ENCODE measurements around the gene TBC1D24.

The TBC1D24 gene

GRCh38 chr16:2487903-2488531, 13.1 kb downstream of the TBC1D24 start:
- H3K36me3 ChIP-seq (ENCODE audit: control insufficient read depth in 1 of 2, insufficient read depth in 2 of 2, low read depth in 1 of 2, low read length in 2 of 2) = peaks cover 3 to 23% of the 10 kb centered on the region in 2 experiments
- no peak overlapping the region for H3K23ac ChIP-seq (ENCODE audit: low read length in 2 of 2)
- H2AK5ac ChIP-seq (ENCODE audit: low read length, severe bottlenecking) = no peak overlapping the region
- H3K4me3 ChIP-seq (ENCODE audit: insufficient read depth in 1 of 2, low read depth in 1 of 2, low read length in 2 of 2) = no peak overlapping the region
- H3K4me1 ChIP-seq (ENCODE audit: control insufficient read depth, insufficient read depth, low read depth, low read length) = peaks cover 27% of the 10 kb centered on the region
- H2BK5ac ChIP-seq (ENCODE audit: low read depth, low read length, poor library complexity, severe bottlenecking) = no peak overlapping the region
- H2BK12ac ChIP-seq (ENCODE audit: low read length in 2 of 2) = no peak overlapping the region
- no peak overlapping the region for H4K8ac ChIP-seq (ENCODE audit: low read length)
- H4K91ac ChIP-seq (ENCODE audit: low read length) = peak overlapping the region; percentile 52
- no peaks in the 10 kb centered on the region for H3K27me3 ChIP-seq (ENCODE audit: control insufficient read depth in 1 of 2, insufficient read depth in 1 of 2, low read length in 2 of 2)
- H3K27ac ChIP-seq (ENCODE audit: low read length, poor library complexity, severe bottlenecking) = no peak overlapping the region
- H2BK15ac ChIP-seq (ENCODE audit: low read depth, poor library complexity, severe bottlenecking) = no peak overlapping the region
- peak overlapping the region in 1 of 2 experiments; percentile 1 for H3K4ac ChIP-seq (ENCODE audit: low read depth in 1 of 2, low read length in 2 of 2)
- H3K9ac ChIP-seq (ENCODE audit: low read length) = no peak overlapping the region
- no peak overlapping the region for H2BK120ac ChIP-seq (ENCODE audit: low read depth, low read length)
- no peak overlapping the region for H3K18ac ChIP-seq (ENCODE audit: low read depth in 1 of 2, low read length in 2 of 2)
- H3K4me2 ChIP-seq (ENCODE audit: low read length, poor library complexity, severe bottlenecking) = no peak overlapping the region
- no peaks in the 10 kb centered on the region for H3K9me3 ChIP-seq (ENCODE audit: control insufficient read depth, low read length)
- DNase-seq = no peak
- H3K79me1 ChIP-seq (replicated peaks; ENCODE audit: low read length, poor library complexity, severe bottlenecking) = peaks cover 47% of the 10 kb centered on the region
- no peak overlapping the region for H3K14ac ChIP-seq (ENCODE audit: low read length in 2 of 2)
- H2AFZ ChIP-seq (ENCODE audit: low read depth, low read length) = no peak overlapping the region
- WGBS = 81% methylated on average over 11 of the region's 15 CpGs

DNA sequence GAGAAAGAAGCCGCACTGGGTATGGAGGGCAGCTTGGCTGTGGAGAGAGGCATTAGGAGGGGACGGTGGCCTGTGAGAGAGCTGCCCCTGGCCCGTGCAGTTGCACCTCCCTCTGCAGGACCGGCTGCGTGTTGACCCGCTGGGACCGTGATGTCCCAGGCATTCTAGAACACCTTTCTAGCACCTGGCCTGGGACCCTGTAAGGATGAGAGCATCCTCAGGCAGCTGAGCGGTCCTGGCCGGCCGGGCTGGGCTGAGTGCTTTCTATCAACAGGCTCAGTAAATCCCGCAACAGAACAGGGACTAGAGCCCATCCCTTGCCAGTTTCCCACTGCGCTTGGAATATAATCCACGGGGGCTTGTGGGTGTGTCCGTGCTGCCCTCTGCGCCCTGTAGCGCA, 14.7 kb downstream of the TBC1D24 start:
- Histone ChIP-seq H4K91ac (ENCODE audit: low read length) (no peak overlapping the region), H4K8ac (ENCODE audit: low read length) (no peak overlapping the region), H2BK15ac (ENCODE audit: low read depth, poor library complexity, severe bottlenecking) (no peak overlapping the region), H2BK12ac (ENCODE audit: low read length in 2 of 2) (no peak overlapping the region), H2AFZ (ENCODE audit: low read depth, low read length) (no peak overlapping the region), H3K4me2 (ENCODE audit: low read length, poor library complexity, severe bottlenecking) (no peak overlapping the region), H3K4me3 (ENCODE audit: insufficient read depth in 1 of 2, low read depth in 1 of 2, low read length in 2 of 2) (no peak overlapping the region), H3K23ac (ENCODE audit: low read length in 2 of 2) (no peak overlapping the region), H3K27me3 (ENCODE audit: control insufficient read depth in 1 of 2, insufficient read depth in 1 of 2, low read length in 2 of 2) (no peaks in the 10 kb centered on the region), H3K27ac (ENCODE audit: low read length, poor library complexity, severe bottlenecking) (no peak overlapping the region), H3K18ac (ENCODE audit: low read depth in 1 of 2, low read length in 2 of 2) (no peak overlapping the region), H2AK5ac (ENCODE audit: low read length, severe bottlenecking) (no peak overlapping the region), H3K36me3 (ENCODE audit: control insufficient read depth in 1 of 2, insufficient read depth in 2 of 2, low read depth in 1 of 2, low read length in 2 of 2) (peaks cover 3 to 26% of the 10 kb centered on the region in 2 experiments), H3K4me1 (ENCODE audit: control insufficient read depth, insufficient read depth, low read depth, low read length) (peaks cover 27% of the 10 kb centered on the region), H3K9me3 (ENCODE audit: control insufficient read depth, low read length) (no peaks in the 10 kb centered on the region), H3K79me1 (replicated peaks; ENCODE audit: low read length, poor library complexity, severe bottlenecking) (peaks cover 40% of the 10 kb centered on the region), H3K9ac (ENCODE audit: low read length) (no peak overlapping the region), H3K14ac (ENCODE audit: low read length in 2 of 2) (no peak overlapping the region), H2BK5ac (ENCODE audit: low read depth, low read length, poor library complexity, severe bottlenecking) (no peak overlapping the region), H2BK120ac (ENCODE audit: low read depth, low read length) (no peak overlapping the region), H3K4ac (ENCODE audit: low read depth in 1 of 2, low read length in 2 of 2) (no peak overlapping the region)
- DNase-seq = no peak
- WGBS = 93% methylated on average over 16 of the region's 16 CpGs

- H3K4ac ChIP-seq (ENCODE audit: low read depth in 1 of 2, low read length in 2 of 2) = no peak overlapping the region
- H3K36me3 ChIP-seq (ENCODE audit: control insufficient read depth in 1 of 2, insufficient read depth in 2 of 2, low read depth in 1 of 2, low read length in 2 of 2) = peaks cover 3 to 26% of the 10 kb centered on the region in 2 experiments
- no peak overlapping the region for H3K18ac ChIP-seq (ENCODE audit: low read depth in 1 of 2, low read length in 2 of 2)
- no peak overlapping the region for H3K4me3 ChIP-seq (ENCODE audit: insufficient read depth in 1 of 2, low read depth in 1 of 2, low read length in 2 of 2)
- no peak overlapping the region for H3K9ac ChIP-seq (ENCODE audit: low read length)
- H3K27me3 ChIP-seq (ENCODE audit: control insufficient read depth in 1 of 2, insufficient read depth in 1 of 2, low read length in 2 of 2) = no peaks in the 10 kb centered on the region
- no peak overlapping the region for H2BK15ac ChIP-seq (ENCODE audit: low read depth, poor library complexity, severe bottlenecking)
- 95% methylated on average over 16 of the region's 23 CpGs for WGBS
- no peak overlapping the region for H3K27ac ChIP-seq (ENCODE audit: low read length, poor library complexity, severe bottlenecking)
- no peak overlapping the region for H2BK120ac ChIP-seq (ENCODE audit: low read depth, low read length)
- H3K4me1 ChIP-seq (ENCODE audit: control insufficient read depth, insufficient read depth, low read depth, low read length) = peaks cover 27% of the 10 kb centered on the region
- H3K14ac ChIP-seq (ENCODE audit: low read length in 2 of 2) = no peak overlapping the region
- H3K4me2 ChIP-seq (ENCODE audit: low read length, poor library complexity, severe bottlenecking) = no peak overlapping the region
- H3K23ac ChIP-seq (ENCODE audit: low read length in 2 of 2) = no peak overlapping the region
- H2BK5ac ChIP-seq (ENCODE audit: low read depth, low read length, poor library complexity, severe bottlenecking) = no peak overlapping the region
- peaks cover 37% of the 10 kb centered on the region for H3K79me1 ChIP-seq (replicated peaks; ENCODE audit: low read length, poor library complexity, severe bottlenecking)
- no peak overlapping the region for H4K91ac ChIP-seq (ENCODE audit: low read length)
- H2AFZ ChIP-seq (ENCODE audit: low read depth, low read length) = no peak overlapping the region
- no peak overlapping the region for H2BK12ac ChIP-seq (ENCODE audit: low read length in 2 of 2)
- no peaks in the 10 kb centered on the region for H3K9me3 ChIP-seq (ENCODE audit: control insufficient read depth, low read length)
- no peak overlapping the region for H4K8ac ChIP-seq (ENCODE audit: low read length)
- H2AK5ac ChIP-seq (ENCODE audit: low read length, severe bottlenecking) = no peak overlapping the region
- DNase-seq = no peak
Observed at GRCh38 chr16:2490190-2491105, 15.5 kb downstream of the TBC1D24 start.

DNA sequence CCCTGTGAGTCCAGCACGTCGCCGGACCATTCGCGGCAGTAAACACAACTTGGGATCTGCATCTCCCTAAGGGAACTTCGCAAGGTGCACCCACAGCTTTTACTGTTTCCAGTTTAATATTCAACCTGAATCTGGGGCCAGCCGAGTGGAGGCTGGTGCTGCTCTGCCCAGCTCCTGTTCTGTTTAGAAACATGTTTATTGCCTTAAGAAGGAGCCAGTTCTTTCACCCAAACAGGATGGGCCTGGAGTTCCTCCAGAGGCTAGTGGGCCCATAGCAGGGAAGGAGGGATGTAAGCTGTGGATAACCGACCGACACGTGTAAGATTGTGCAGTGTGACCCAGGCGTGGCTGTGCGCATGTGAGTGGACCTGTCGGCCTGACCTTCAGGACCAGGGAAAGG, 17.4 kb downstream of the TBC1D24 start:
- Histone ChIP-seq H3K14ac (ENCODE audit: low read length in 2 of 2) (no peak overlapping the region), H3K4me1 (ENCODE audit: control insufficient read depth, insufficient read depth, low read depth, low read length) (peaks cover 17% of the 10 kb centered on the region), H2BK12ac (ENCODE audit: low read length in 2 of 2) (no peak overlapping the region), H3K9ac (ENCODE audit: low read length) (no peak overlapping the region), H3K18ac (ENCODE audit: low read depth in 1 of 2, low read length in 2 of 2) (no peak overlapping the region), H2AK5ac (ENCODE audit: low read length, severe bottlenecking) (no peak overlapping the region), H2BK120ac (ENCODE audit: low read depth, low read length) (no peak overlapping the region), H3K27me3 (ENCODE audit: control insufficient read depth in 1 of 2, insufficient read depth in 1 of 2, low read length in 2 of 2) (no peaks in the 10 kb centered on the region), H3K4me3 (ENCODE audit: insufficient read depth in 1 of 2, low read depth in 1 of 2, low read length in 2 of 2) (no peak overlapping the region), H3K79me1 (replicated peaks; ENCODE audit: low read length, poor library complexity, severe bottlenecking) (peaks cover 21% of the 10 kb centered on the region), H3K9me3 (ENCODE audit: control insufficient read depth, low read length) (no peaks in the 10 kb centered on the region), H3K36me3 (ENCODE audit: control insufficient read depth in 1 of 2, insufficient read depth in 2 of 2, low read depth in 1 of 2, low read length in 2 of 2) (peaks cover 16 to 33% of the 10 kb centered on the region in 2 experiments), H2BK15ac (ENCODE audit: low read depth, poor library complexity, severe bottlenecking) (no peak overlapping the region), H2BK5ac (ENCODE audit: low read depth, low read length, poor library complexity, severe bottlenecking) (no peak overlapping the region), H4K8ac (ENCODE audit: low read length) (no peak overlapping the region), H3K27ac (ENCODE audit: low read length, poor library complexity, severe bottlenecking) (no peak overlapping the region), H4K91ac (ENCODE audit: low read length) (no peak overlapping the region), H3K23ac (ENCODE audit: low read length in 2 of 2) (no peak overlapping the region), H3K4me2 (ENCODE audit: low read length, poor library complexity, severe bottlenecking) (no peak overlapping the region), H3K4ac (ENCODE audit: low read depth in 1 of 2, low read length in 2 of 2) (no peak overlapping the region), H2AFZ (ENCODE audit: low read depth, low read length) (no peak overlapping the region)
- DNase-seq = no peak
- 93% methylated on average over 13 of the region's 13 CpGs for WGBS
